22Rv1 (cell line): ENCODE data around the gene ABCC9.

ENCODE experiments used
- CTCF ChIP-seq: fragments of 450-650 bp; IDR thresholded peaks from 2 replicates; pipeline ENCODE4 v1.5.1; 2017; ENCODE audit warnings: mild to moderate bottlenecking
- ZFX ChIP-seq: fragments of 450-650 bp; IDR thresholded peaks from 2 replicates; pipeline ENCODE4 v1.6.1; 2017; ENCODE audit warnings: antibody characterized with exemption, borderline replicate concordance

GRCh38 chr12:21879312-21879711 is 61.9 kb downstream of the ABCC9 start:
- TF ChIP-seq CTCF (no peak), ZFX (no peak)
